ENCODE results near the gene BOD1. TPM values are rescaled to one million over a fixed set of nuclear protein-coding genes. Genes with fewer than 3 reads are reported as not detected.

The BOD1 gene
- total RNA-seq, 1 donor from 2014 or later = 81.7 TPM

GRCh38 chr5:173562451-173562850 lies 54.0 kb downstream of the BOD1 start:
- H3K36me3 ChIP-seq (ENCODE audit: control insufficient read depth, insufficient read depth, low read length) = no peaks in the 10 kb centered on the region
- DNase-seq (ENCODE audit: low read depth) = no peak
- no peak overlapping the region for H3K4me3 ChIP-seq (ENCODE audit: low read depth, low read length)
- no peak for TF ChIP-seq CTCF (IDR thresholded peaks at IDR 0.05; ENCODE audit: insufficient read depth, low read length, poor library complexity, severe bottlenecking)
- H3K27me3 ChIP-seq (ENCODE audit: control insufficient read depth, insufficient read depth, low read length) = no peaks in the 10 kb centered on the region

All from kidney epithelial cell (primary cell).